Activated CD4-positive, alpha-beta T cell treated with anti-CD3 and anti-CD28 coated beads for 48 hours (primary cell): ENCODE results near the gene PRR19.

ENCODE experiments used
- DNase-seq: peaks from one replicate; pipeline ENCODE4 v3.0.0-alpha.2; 2020

The PRR19 gene

GRCh38 chr19:42271861-42272534 lies 29.9 kb upstream of the PRR19 start:
- DNase-seq: no peak

GRCh38 chr19:42272535-42272897 lies 29.4 kb upstream of the PRR19 start:
- DNase-seq: no peak

GRCh38 chr19:42272989-42273406 lies 28.9 kb upstream of the PRR19 start:
- DNase-seq: no peak

GRCh38 chr19:42273407-42274064 lies 28.4 kb upstream of the PRR19 start:
- no peak for DNase-seq

GRCh38 chr19:42274065-42274682 lies 27.8 kb upstream of the PRR19 start:
- DNase-seq: no peak

GRCh38 chr19:42275103-42275502 lies 26.8 kb upstream of the PRR19 start:
- no peak for DNase-seq

GRCh38 chr19:42275517-42275916 lies 26.4 kb upstream of the PRR19 start:
- DNase-seq: no peak

GRCh38 chr19:42276284-42276683 lies 25.6 kb upstream of the PRR19 start:
- DNase-seq: no peak

GRCh38 chr19:42276821-42277220 lies 25.1 kb upstream of the PRR19 start:
- peak; percentile 55 for DNase-seq

- DNase-seq: no peak
Measured at GRCh38 chr19:42277821-42278451, 24.0 kb upstream of the PRR19 start.

- DNase-seq: no peak
Measured at GRCh38 chr19:42278452-42279154, 23.3 kb upstream of the PRR19 start.

- DNase-seq: no peak
Measured at GRCh38 chr19:42279155-42279901, 22.6 kb upstream of the PRR19 start.

- peak; percentile 92 for DNase-seq
Measured at GRCh38 chr19:42279902-42280814, 21.8 kb upstream of the PRR19 start.

- DNase-seq: no peak
Measured at GRCh38 chr19:42280815-42281145, 21.2 kb upstream of the PRR19 start.

GRCh38 chr19:42281146-42281826 lies 20.6 kb upstream of the PRR19 start:
- peak; percentile 46 for DNase-seq

GRCh38 chr19:42281827-42282762 lies 19.8 kb upstream of the PRR19 start:
- no peak for DNase-seq

- no peak for DNase-seq
Measured at GRCh38 chr19:42282819-42283187, 19.1 kb upstream of the PRR19 start.

- peak; percentile 96 for DNase-seq
Measured at GRCh38 chr19:42283188-42284065, 18.5 kb upstream of the PRR19 start.

GRCh38 chr19:42284066-42284501 lies 17.8 kb upstream of the PRR19 start:
- peak; percentile 84 for DNase-seq
